HG03039 (cell line): Measurements from ENCODE around the gene SPAG5.

ENCODE experiments used
- ATAC-seq: cut with Tn5 transposase; IDR thresholded peaks from one replicate; pipeline ENCODE4 v1.9.1; 2021; ENCODE audit warnings: mild to moderate bottlenecking, moderate library complexity; ENCODE audit not compliant: unreplicated experiment

SPAG5 gene

DNA sequence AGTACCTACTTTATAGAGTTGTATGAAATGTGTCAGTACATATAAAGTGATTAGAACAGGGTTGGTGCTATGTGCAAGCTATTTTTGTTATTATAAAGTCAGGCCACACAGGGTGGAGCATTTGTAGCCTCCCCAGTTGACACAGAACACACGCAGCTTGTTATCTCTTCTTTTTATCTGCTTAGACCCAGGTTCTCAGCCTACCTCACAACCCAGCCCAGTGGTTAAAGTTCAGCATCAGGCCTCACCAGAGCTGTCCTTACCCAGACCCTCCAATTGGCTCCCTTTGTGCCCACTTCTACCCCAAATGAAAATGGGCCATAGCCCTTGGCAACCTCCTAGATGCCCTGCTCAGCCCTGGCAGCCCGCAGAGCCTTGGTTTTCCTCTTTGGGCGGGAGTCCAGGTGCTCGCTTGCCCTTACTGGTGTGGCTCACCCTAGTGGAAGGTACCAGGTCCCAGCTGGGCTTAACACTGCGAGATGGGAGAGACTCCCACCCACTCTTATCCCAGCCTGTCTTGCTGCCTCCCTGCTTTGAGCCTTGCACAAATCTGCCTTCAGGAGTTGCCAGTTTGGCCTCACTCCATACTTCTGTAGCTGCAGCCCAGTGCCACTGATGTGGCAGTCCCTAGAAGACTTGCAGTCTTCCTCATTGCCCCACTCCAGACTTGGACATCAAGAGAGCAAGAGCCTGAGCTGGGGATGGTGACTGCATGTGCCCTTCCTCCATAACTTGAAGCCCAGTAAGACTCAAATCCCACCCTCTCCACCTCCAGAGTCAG, 26.4 kb downstream of the SPAG5 start:
- no peak for ATAC-seq

DNA sequence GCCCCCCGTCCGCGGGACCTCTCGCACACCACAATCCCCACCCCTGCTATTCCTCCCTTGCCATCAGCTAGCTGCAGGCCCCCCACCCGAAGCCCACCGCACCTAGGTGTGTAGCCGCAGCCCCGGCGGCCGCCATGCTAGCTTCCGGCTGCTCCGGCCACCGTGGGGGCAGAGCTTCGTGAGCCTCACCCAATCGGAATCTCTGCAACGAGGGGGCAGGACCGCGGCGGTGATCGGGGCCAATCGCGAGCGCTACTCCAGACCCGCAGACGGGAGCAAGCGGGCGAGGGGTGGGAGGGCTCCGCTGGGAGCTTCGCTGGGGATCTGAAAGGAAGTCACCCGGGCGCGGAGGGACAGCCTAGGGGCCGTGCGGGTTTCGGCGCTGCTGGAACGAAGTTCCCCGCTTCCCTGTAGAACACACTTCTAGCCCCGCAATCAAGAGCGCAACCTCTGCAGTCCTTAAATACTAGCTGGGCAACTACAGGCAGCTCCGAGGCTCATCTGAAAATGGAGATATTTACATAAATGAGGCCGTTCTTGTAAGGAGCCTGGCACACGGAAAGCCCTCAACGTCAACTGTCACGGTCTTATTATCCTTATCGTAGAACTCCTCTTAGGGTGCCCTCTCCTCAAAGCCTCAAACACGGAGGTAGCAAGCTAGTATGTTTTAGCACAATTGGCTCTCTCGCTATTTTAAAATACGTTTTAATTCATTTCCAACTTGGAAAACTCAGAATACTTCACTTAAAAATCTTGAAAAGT, 27.3 kb downstream of the SPAG5 start, which contains the start of gene PIGS:
TSS of gene PIGS (minus strand) at position 164 of the 762 bp plus-strand sequence. CDS start at position 136, 28 bp downstream.
- peak; percentile 81 for ATAC-seq

DNA sequence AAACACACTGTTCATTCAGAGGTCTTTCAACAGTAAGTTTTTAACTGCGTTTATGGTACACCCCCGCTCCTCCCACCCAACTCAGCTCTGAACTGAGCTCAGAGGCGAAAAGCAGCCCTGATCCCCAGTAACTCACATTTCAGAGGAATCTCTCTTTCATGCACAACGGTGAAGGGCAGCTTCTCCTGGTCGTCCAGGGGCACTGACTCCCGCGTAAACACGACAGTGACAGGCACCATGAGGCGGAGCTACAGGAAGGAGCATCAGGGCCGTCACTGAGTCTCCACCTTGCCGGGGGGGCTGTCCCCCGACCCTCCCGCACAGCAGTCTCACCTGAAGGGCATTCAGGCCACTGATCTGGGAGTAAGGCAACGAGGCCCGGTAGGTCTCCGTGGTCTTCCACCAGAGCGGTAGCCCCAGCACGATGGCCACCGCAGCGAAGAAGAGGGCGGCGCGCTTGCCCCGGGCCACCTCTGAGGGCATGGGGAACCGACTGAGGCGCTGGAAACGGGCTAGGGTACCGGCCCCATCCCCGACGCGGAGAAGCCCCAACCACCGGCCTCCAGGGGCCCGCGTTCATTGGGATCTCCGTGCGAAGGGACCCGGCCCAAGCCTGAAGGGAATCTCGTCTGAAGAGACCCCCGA, 28.0 kb downstream of the SPAG5 start:
- peak; percentile 21 for ATAC-seq

DNA sequence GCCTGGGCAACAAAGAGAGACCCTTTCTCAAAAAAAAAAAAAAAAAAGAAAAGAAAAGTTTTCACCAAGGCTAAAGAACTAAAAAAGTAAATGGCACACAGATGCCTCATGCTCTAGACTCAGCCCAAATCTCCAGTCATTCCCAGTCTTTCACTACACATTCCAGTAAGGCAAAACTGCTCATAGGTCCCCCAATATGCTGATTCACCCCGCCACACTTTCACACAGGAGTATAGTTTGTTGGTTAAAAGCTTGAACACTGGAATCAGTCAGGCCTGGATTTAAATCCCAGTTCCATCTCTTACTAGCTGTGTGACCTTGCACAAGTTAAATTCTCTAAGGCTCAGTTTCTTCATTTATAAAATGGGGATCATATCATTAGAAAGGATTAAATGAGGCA, 29.4 kb downstream of the SPAG5 start:
- ATAC-seq, result no peak

DNA sequence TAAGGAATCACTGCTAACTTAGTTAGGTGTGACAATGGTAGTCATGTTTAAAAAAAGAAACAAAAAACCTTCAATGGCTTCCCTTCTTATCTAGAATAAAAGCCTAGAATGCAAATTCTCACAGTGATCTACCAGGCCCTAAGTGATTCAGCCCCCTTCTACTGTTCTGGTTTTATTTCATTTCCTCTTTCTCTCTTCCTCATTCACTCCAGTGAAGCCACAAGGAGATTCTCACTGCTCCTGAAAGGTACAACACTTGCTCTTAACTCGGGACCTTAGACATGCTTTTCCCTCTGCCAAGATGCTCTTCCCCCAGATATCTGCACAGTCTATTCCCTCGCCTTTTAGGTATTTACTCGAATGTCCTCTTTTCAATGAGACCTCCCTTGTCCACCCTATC, 31.2 kb downstream of the SPAG5 start:
- ATAC-seq, result no peak

DNA sequence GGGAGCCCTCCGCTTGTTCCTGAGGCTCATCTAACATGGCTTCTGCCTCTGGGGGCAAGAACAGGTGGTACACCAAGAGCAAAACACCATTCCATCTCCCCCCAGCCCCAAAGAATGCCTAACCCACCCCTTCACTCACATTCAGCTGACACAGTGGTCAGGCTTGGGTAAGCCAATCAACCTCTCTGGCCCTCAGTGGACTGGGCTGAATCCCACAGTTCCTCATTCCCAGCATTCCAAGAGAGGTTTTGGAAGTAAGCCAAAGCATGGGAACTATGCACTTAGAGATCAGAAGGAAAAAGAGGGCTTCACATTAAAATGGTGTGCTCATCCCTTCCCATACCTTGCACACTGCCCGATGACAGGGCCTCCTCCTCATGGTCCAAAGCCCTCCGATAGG, 35.4 kb downstream of the SPAG5 start:
- ATAC-seq, result no peak

DNA sequence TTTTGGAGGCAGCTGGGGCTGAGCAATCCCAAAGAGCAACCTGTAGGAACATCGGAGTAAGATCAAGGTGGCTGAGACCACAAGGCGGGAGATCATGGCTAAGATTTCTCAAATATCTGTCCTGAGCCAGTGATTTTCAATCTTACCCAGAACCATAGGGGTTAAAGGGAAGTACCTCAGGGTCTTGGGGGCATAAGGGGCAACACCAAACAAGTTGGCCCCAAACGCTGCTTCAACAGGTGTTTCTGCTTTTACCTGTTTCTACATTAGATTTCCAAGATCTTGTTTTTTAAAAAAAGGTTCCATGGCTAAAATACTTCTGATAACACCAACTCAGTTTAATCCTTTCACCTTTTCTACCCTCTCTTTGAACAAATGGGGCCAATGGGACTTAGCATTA, 43.8 kb downstream of the SPAG5 start:
- no peak for ATAC-seq

DNA sequence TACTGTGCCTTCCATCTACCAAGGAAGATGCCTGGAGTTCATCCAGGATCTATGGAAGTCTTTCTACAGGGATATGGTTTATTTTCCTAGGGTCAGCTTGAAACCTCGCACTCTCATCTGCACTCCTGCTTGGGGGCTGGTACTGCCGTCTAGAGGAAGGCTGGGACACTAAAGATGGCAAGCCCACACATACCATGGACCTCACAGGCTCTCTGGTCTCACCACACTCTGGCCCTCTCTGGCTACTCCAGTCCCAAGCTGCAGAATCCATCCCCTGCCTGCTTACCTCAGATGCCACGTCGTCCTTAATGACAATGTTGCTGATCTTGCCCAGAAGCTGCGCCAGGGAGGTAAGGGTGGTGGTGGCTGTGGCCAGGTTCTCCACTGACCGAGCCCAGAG, 44.3 kb downstream of the SPAG5 start:
- no peak for ATAC-seq

DNA sequence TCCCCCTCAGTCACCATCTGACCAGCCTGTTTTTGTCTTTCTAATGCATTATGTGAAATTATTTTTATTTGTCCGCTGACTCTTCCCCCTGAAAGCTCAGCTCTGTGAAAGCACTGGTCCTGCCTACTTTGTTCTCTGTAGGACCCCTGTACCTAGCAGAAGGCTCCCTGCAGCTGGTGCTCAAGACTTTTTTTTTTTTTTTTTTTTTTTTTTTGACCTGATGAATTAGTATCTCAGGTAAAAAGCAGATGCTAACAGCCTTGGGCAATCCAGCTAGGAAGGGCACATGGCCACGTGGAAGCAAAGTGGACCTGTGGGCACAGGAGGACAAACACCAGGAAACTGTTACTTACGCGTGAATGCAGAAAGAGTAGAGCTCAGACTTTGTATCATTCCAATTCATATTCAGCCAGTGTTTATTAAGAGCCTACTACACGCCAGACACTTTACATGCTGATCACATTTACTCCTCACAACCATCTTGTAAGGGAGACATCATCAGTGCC, 45.8 kb downstream of the SPAG5 start:
- ATAC-seq, result no peak

DNA sequence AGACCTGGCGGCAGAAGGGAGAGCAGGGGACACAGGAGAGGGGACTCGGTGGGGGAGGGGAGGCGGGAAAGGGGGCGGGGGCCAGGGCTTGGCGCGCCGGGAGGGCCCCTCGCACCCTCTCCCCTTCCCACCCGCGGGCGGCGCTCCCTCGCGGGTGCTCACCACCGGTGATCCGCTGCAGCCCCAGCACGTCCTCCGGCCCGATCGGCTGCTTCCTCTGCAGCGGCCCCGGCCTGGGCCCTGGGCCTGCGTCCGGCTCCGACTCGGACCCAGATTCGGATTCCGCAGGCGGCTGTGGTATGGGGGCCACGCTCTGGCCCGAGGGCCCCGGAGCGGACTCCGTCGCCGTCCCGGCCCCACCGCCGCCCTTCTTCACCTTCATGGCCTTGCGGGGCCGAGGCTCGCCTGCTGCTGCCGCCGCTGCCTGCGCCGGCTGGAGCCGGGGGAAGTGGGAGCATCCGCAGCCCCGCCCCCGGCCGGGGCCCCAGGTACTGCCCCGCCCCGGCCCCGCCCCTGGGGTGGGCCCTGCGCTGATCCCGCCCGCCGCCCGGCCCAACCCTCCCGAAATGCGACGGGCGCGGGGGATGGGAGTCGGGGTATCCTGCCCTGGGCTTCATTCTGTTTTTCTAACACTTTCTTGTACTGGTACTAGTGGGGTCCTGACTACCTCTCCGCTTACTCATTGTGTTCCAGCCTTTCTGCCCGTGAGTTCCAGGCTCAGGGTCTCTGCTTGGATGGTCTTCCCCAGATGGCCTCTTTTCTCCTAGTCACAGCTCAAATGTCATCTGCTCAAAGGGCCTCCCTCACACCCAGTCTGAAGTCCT, 46.4 kb downstream of the SPAG5 start, which contains the start of gene UNC119:
TSS of gene UNC119 (minus strand) at position 449 of the 824 bp plus-strand sequence. CDS start at position 382, 67 bp downstream.
- peak; percentile 42 for ATAC-seq

DNA sequence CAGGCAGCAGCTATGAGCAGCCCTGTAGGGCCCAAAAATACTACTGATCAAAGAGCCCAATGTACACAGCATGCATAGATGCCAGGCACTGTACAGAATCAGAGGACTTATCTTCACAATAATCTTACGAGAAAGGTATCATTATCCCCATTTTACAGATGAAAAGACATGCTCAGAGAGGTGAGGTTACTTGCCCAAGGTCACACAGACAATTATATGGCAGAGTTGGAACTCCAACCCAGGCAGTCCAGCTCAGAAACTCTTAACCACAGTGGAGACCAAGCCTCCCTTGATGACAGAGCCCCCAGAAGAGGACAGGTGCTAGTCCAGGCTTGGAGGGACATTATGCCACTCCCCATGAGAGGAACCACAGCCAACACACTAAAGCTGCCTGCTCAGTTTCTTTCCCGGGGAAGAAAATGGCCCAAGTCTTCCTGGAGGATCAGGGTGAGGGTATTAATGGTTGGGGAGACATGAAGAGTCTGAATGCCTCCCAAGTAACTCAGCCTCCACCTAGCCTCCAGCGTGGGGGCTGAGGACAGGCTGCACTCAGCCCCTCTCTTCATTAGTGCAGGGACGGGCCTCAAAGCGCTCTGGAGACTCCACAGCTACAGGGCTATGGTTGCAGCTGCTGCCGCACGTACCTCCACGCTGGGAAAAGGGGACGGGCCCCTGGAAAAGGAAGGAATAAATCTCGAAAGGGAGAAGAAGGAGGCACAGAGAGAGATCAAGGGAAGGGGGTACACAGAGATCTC, 47.2 kb downstream of the SPAG5 start:
- no peak for ATAC-seq

DNA sequence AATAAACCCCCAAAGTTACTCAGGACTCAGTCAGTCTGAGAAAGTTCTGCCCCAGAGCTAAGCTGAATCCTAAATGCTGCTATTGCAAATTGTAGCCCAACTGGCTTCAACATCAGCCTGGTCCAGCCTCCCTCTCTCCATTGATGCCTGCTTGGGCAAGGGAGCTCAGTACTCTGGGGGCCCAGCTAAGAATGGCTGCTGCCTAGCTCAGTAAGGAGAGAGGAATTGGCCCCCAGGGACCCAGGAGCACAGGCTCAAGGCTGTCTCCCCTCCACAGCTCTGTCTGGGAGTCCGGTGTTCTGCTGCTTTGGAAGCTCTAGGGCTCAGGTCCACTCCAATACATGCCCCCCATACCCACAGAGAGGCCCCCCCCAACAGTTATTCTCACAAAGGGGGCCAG, 48.0 kb downstream of the SPAG5 start:
- no peak for ATAC-seq

DNA sequence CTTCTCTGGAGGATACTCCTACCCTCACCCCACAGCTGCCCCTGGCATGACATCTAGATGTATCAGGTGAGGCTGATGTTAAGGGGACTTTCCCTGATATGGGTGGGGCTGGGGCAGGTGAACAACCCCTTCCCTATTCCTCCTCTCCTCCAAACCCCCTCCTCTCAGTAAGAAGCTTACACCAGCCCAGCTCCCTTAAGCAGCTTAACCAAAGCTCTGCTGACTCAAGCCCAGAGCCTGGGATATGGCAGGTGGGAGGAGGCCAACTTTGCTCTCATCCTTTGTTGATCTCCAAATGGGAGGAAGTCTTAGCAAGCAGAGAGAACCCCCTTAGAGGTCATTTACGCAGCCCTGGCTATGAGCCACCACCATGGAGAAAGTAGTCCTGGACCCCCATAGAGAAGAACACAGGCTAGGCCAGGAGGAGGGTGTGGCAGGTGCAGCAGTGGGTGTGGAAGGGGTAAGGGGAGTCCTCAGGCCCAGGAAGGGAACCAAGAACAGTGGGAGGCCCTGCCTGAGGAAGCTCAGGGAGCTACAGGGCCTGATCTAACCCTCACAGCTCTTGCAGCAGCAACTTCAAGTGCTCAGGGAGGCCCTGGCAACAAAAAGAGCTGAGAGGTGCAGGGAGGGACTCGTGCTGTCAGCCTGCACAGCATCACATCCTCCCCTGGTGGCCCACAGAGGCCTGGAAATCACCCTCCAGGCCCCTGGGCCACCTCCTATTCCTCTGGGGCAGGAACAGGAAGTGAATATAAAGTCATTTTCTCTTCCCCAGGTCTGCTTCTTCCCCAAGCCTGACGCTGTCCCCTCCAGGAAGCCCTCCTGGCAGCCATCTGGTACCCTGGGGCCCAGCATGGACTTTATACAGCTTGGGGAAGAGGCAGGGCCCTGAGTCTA, 49.3 kb downstream of the SPAG5 start:
- ATAC-seq, result no peak

DNA sequence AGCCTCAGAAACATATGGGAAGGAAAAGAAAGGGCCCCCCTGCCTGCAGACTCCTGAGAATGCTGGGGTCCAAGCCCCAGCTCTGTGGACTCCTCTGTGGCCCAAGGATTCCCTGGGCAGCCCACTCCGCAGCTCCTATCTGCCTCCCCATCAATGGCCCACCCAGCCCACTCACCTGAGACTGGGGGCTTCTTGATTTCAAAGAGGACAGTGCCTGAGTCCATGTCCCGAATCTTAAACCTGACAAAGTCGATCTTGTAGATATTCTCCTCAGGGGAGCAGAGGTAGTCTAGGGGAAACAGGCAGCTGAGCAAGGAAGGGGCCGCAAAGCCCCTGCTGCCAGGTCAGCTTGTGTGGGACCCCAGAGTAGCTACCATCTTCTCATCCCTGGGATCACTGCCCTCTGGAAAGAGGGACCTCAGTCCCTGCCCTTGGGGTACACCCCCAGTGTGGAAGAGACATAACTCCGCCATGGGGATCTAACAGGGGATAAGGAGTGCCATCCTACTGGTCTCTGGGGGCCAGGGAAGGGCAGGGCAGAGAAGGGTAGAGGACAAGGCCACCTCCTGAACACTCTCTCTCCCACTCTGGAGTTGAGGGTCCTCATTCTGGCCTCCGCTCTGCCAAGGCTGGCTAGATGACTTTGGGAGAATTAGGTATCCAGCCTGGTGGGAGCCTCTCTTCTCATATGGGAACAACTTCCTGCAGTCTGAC, 50.3 kb downstream of the SPAG5 start:
- no peak for ATAC-seq

DNA sequence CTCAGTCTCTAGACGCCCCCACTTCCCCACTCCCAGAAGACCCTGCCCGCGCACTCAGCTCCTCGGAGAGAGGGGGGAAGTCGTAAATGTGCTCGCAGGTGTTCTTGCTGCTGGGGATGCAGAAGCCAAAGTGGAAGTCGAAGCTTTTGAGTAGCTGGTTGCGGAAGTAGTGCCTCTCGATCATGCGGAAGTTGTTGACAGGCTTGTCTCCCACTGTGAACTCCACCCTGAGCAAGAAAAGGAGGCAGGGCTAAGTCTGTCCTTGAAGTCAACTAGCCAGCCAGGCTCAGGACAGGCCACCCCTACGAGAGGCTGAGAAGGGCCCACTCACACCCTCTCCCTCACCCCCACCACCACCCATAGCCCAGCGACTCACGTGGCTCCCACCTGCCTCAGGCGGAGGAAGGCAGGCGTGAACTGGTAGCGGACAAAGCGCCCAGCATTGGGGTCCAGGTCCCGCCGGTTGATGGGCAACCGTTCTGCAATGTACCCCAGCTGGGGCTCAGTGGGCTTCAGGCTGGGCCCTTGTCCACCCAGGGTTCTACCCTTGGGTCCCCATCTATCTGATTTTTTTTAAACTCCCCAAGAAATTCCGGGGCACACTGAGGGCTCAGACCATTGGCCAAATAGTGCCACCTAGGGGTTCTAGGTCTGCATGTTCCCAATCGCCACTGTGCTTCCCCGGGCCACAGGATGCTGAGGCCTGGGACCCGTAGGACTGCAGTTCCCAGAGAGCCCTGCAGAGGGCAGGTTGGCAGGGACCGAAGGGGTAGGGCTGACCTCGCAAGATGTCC, 51.0 kb downstream of the SPAG5 start:
- no peak for ATAC-seq

DNA sequence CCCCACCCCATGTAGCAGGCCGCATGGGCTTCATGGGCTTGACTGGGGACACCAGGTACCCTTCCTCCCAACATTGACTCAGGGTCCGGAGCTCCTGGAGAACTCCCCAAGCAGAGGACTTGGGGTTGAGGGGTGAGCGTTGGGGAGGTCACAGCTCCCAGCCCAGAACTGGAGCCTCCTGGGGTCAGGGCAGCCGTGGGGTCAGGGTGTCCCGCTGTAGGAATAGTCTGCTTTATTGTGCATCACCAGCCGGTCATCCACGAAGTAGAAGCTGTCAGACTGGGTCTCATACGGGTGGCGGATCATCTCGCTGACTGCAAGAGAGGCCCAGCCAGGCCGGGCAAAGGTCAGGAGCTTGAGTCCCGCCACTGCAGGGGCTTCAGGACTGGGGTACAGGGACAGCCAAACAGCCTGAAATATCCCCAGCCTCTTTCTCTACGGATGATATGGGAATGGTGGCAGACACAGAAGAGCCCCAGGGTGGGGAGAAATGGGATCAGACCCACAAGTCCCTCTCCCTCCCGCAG, 51.7 kb downstream of the SPAG5 start:
- no peak for ATAC-seq

DNA sequence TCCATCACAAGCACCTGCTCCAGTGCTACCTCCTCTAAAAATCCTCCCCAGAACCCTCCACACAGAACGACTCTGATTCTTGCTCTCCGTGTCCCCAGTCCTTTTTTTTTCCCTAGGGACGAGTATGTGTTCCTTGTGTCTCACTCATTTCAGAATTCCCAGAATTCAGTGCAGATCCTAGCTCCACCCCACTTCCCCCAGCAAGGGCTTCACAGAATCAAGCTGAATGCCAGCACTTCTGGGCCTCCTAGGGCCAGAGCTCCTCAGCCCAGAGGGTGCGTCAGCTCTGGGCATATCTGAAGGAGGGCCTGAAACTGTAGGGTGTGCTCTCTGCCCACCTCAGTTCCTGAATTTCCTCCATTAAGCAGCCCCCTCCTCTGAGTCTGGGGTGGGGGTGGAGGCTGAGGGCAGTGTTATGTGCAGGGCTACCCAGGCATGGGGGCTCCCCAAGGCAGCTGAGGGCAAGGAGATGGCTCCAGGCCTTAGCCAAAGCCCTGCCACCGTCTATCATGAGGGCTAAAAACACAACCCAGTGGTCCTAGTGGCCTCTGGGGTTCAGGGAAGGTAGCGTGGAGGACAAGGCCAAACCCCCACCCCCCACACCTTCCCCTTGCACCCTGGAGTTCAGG, 52.9 kb downstream of the SPAG5 start:
- no peak for ATAC-seq
